GM19395 (cell line): ENCODE results near the gene CCDC192.
"Not testable (repeated sequence)": the region's sequence is repeated elsewhere in the genome, so short reads cannot be mapped to it uniquely, and the experiment has no call there.

Source experiments
- ATAC-seq: cut with Tn5 transposase; IDR thresholded peaks from one replicate; pipeline ENCODE4 v1.9.1; 2021; ENCODE audit warnings: mild to moderate bottlenecking, moderate library complexity; ENCODE audit not compliant: unreplicated experiment

CCDC192 gene

GRCh38 chr5:127758766-127759283 is 55.6 kb downstream of the CCDC192 start:
- ATAC-seq, result no peak

GRCh38 chr5:127761869-127762268 is 58.7 kb downstream of the CCDC192 start:
- no peak for ATAC-seq

- ATAC-seq, result no peak
Measured at GRCh38 chr5:127762412-127762811, 59.2 kb downstream of the CCDC192 start.

GRCh38 chr5:127766676-127767335 is 63.6 kb downstream of the CCDC192 start:
- ATAC-seq, result no peak

GRCh38 chr5:127769386-127769785 is 66.2 kb downstream of the CCDC192 start:
- no peak for ATAC-seq

- ATAC-seq, result no peak
Measured at GRCh38 chr5:127770272-127770671, 67.1 kb downstream of the CCDC192 start.

- ATAC-seq, result no peak
Measured at GRCh38 chr5:127772531-127772930, 69.3 kb downstream of the CCDC192 start.

- no peak for ATAC-seq
Measured at GRCh38 chr5:127774221-127774620, 71.0 kb downstream of the CCDC192 start.

- ATAC-seq, result no peak
Measured at GRCh38 chr5:127776477-127776876, 73.3 kb downstream of the CCDC192 start.

GRCh38 chr5:127777957-127778356 is 74.8 kb downstream of the CCDC192 start:
- no peak for ATAC-seq

- ATAC-seq, result not testable (repeated sequence)
Measured at GRCh38 chr5:127782450-127782849, 79.3 kb downstream of the CCDC192 start.

- ATAC-seq, result peak; percentile 62
Measured at GRCh38 chr5:127785098-127785927, 82.1 kb downstream of the CCDC192 start.

GRCh38 chr5:127791439-127791838 is 88.2 kb downstream of the CCDC192 start:
- no peak for ATAC-seq

- not testable (repeated sequence) for ATAC-seq
Measured at GRCh38 chr5:127791908-127792307, 88.7 kb downstream of the CCDC192 start.

GRCh38 chr5:127793052-127793451 is 89.9 kb downstream of the CCDC192 start:
- no peak for ATAC-seq

GRCh38 chr5:127793879-127794278 is 90.7 kb downstream of the CCDC192 start:
- no peak for ATAC-seq

- ATAC-seq, result no peak
Measured at GRCh38 chr5:127796211-127796610, 93.0 kb downstream of the CCDC192 start.

GRCh38 chr5:127799293-127799905 is 96.2 kb downstream of the CCDC192 start:
- ATAC-seq, result no peak

GRCh38 chr5:127801751-127802476 is 98.7 kb downstream of the CCDC192 start:
- no peak for ATAC-seq

GRCh38 chr5:127802477-127802865 is 99.3 kb downstream of the CCDC192 start:
- no peak for ATAC-seq

GRCh38 chr5:127804886-127805426 is 101.8 kb downstream of the CCDC192 start:
- ATAC-seq, result no peak
